Keratinocyte (primary cell): ENCODE results near the gene MAU2. TPM values are rescaled to one million over a fixed set of nuclear protein-coding genes. Genes with fewer than 3 reads are reported as not detected.

Experiments
- DNase-seq: peaks from one replicate; pipeline ENCODE4 v3.0.0-alpha.2; 2011; ENCODE audit warnings: low read depth, missing footprints, low spot score
- FAIRE-seq: peaks from 2 replicates; lab custom pipeline; 2011; peaks lifted over from hg19 to GRCh38; lab: Jason Lieb, UNC
- H2AFZ ChIP-seq: 2 replicates; pipeline ENCODE4 v1.6.0; 2012; ENCODE audit warnings: low read length, control low read depth, inconsistent platforms; ENCODE audit not compliant: control insufficient read depth
- H3K27ac ChIP-seq: 2 replicates; pipeline ENCODE4 v1.5.1; 2011; ENCODE audit warnings: low read length; ENCODE audit not compliant: control insufficient read depth, insufficient read depth
- H3K27me3 ChIP-seq: 3 replicates; pipeline ENCODE4 v1.6.0; 2011; ENCODE audit warnings: low read length; ENCODE audit not compliant: control insufficient read depth, insufficient read depth; ENCODE audit errors: extremely low read depth
- H3K36me3 ChIP-seq, 2 experiments: 2 replicates in 1 of 2; 3 replicates in 1 of 2; pipeline ENCODE4 v1.5.1; 2011; ENCODE audit warnings: low read length in 2 of 2, mild to moderate bottlenecking in 1 of 2; ENCODE audit not compliant: control insufficient read depth in 2 of 2, insufficient read depth in 2 of 2; ENCODE audit errors: extremely low read depth in 1 of 2
- H3K4me1 ChIP-seq: 3 replicates; pipeline ENCODE4 v1.5.1; 2011; ENCODE audit warnings: low read length; ENCODE audit not compliant: control insufficient read depth, insufficient read depth; ENCODE audit errors: extremely low read depth
- H3K4me2 ChIP-seq: 3 replicates; pipeline ENCODE4 v1.6.0; 2011; ENCODE audit warnings: low read depth, low read length; ENCODE audit not compliant: control insufficient read depth, insufficient read depth; ENCODE audit errors: extremely low read depth
- H3K4me3 ChIP-seq, 3 experiments: fragments of 200-600 bp in 1 of 3; sonication (generic) in 1 of 3; 2 replicates in 2 of 3; 3 replicates in 1 of 3; pipeline ENCODE4 v1.5.1; 2011 to 2016; ENCODE audit warnings: low read length in 3 of 3, mild to moderate bottlenecking in 3 of 3, control low read depth in 2 of 3, inconsistent platforms in 1 of 3, low read depth in 1 of 3, mixed read lengths in 1 of 3, mixed run types in 1 of 3, moderate library complexity in 1 of 3; ENCODE audit not compliant: control insufficient read depth in 2 of 3, insufficient read depth in 2 of 3; ENCODE audit errors: extremely low read depth in 1 of 3
- H3K79me2 ChIP-seq: 2 replicates; pipeline ENCODE4 v1.6.0; 2012; ENCODE audit warnings: low read length; ENCODE audit not compliant: control insufficient read depth, insufficient read depth
- H3K9ac ChIP-seq: 3 replicates; pipeline ENCODE4 v1.6.0; 2011; ENCODE audit warnings: low read length; ENCODE audit not compliant: control insufficient read depth, insufficient read depth; ENCODE audit errors: extremely low read depth
- H3K9me1 ChIP-seq: 3 replicates; pipeline ENCODE4 v1.6.0; 2011; ENCODE audit warnings: low read length; ENCODE audit not compliant: control insufficient read depth, insufficient read depth; ENCODE audit errors: extremely low read depth
- H3K9me3 ChIP-seq: 2 replicates; pipeline ENCODE4 v1.5.1; 2012; ENCODE audit warnings: low read depth, low read length; ENCODE audit not compliant: control insufficient read depth
- H4K20me1 ChIP-seq: 3 replicates; pipeline ENCODE4 v1.6.0; 2011; ENCODE audit warnings: low read length; ENCODE audit not compliant: control insufficient read depth, insufficient read depth; ENCODE audit errors: extremely low read depth
- CTCF ChIP-seq, 3 experiments: IDR thresholded peaks in 1 of 3; conservative IDR thresholded peaks in 1 of 3; optimal IDR thresholded peaks in 1 of 3; 2 replicates in 2 of 3; 3 replicates in 1 of 3; pipeline versions ENCODE3 to v1.5.1; 2011; ENCODE audit warnings: low read length in 3 of 3, mild to moderate bottlenecking in 3 of 3, moderate library complexity in 2 of 3, control low read depth in 1 of 3, inconsistent platforms in 1 of 3; ENCODE audit not compliant: insufficient read depth in 2 of 3; ENCODE audit errors: extremely low read depth in 1 of 3
- EZH2 ChIP-seq: IDR thresholded peaks from one replicate; pipeline ENCODE4 v1.6.1; 2012; ENCODE audit warnings: inconsistent platforms, mild to moderate bottlenecking, low read length, moderate library complexity
- dilution Hi-C: fragments of 300-500 bp; cut with MboI; formaldehyde crosslinking; loops from one replicate; pipeline ENCODE4 v1.7.0; 2020; ENCODE audit warnings: low sequenced_read_pairs; ENCODE audit not compliant: extremely low pct_ligation_motif_present
- polyA plus RNA-seq, 5 experiments: library from polyadenylated mRNA; depleted of rRNA in 3 of 5; stranded (reverse) in 3 of 5; stranded (forward) in 1 of 5; unstranded in 1 of 5; fragments of >200 nt; gene quantifications; 1 replicate in 1 of 5; 2 replicates in 3 of 5; 3 replicates in 1 of 5; pipeline versions ENCODE4 v1.2.1 to v1.2.3, GENCODE V29; 2011 to 2012; ENCODE audit warnings: missing spikeins in 2 of 5, low read depth in 1 of 5, low replicate concordance in 1 of 5

MAU2 gene
- polyA plus RNA-seq, 1 donor (not counting 4 experiments of a cell fraction or from before 2014, with no cell fraction given), result 10.3 TPM

GRCh38 chr19:19285686-19286085, 34.9 kb upstream of the MAU2 start:
- peaks cover 12 to 14% of the 10 kb centered on the region in 2 experiments for H3K36me3 ChIP-seq
- H3K27ac ChIP-seq, result no peak overlapping the region
- no peak for DNase-seq
- H3K4me2 ChIP-seq, result no peak overlapping the region
- TF ChIP-seq EZH2 (no peak), CTCF (optimal IDR thresholded peaks at IDR 0.05 in 1 of 3, IDR thresholded peaks at IDR 0.05 in 1 of 3, conservative IDR thresholded peaks at IDR 0.05 in 1 of 3; ENCODE audit: extremely low read depth in 1 of 3, insufficient read depth in 2 of 3, low read length in 3 of 3) (no peak)
- FAIRE-seq, result no peak
- H2AFZ ChIP-seq, result no peak overlapping the region
- H3K4me3 ChIP-seq, result no peak overlapping the region
- no peaks in the 10 kb centered on the region for H3K9me3 ChIP-seq
- no peaks in the 10 kb centered on the region for H3K9me1 ChIP-seq
- H3K79me2 ChIP-seq, result no peaks in the 10 kb centered on the region
- H3K9ac ChIP-seq, result no peak overlapping the region
- no peaks in the 10 kb centered on the region for H3K27me3 ChIP-seq
- dilution Hi-C loops, result no loop called here
- H4K20me1 ChIP-seq, result no peaks in the 10 kb centered on the region
- H3K4me1 ChIP-seq, result no peaks in the 10 kb centered on the region

GRCh38 chr19:19292607-19293006, 28.0 kb upstream of the MAU2 start:
- H3K4me3 ChIP-seq, result no peak overlapping the region
- H3K27me3 ChIP-seq, result no peaks in the 10 kb centered on the region
- H4K20me1 ChIP-seq, result no peaks in the 10 kb centered on the region
- H3K4me2 ChIP-seq, result no peak overlapping the region
- H3K79me2 ChIP-seq, result no peaks in the 10 kb centered on the region
- no peak for FAIRE-seq
- no peak overlapping the region for H2AFZ ChIP-seq
- TF ChIP-seq CTCF (optimal IDR thresholded peaks at IDR 0.05 in 1 of 3, IDR thresholded peaks at IDR 0.05 in 1 of 3, conservative IDR thresholded peaks at IDR 0.05 in 1 of 3; ENCODE audit: extremely low read depth in 1 of 3, insufficient read depth in 2 of 3, low read length in 3 of 3) (no peak), EZH2 (no peak)
- H3K4me1 ChIP-seq, result no peaks in the 10 kb centered on the region
- no peak overlapping the region for H3K27ac ChIP-seq
- no peaks in the 10 kb centered on the region for H3K9me3 ChIP-seq
- no peak overlapping the region for H3K9ac ChIP-seq
- H3K9me1 ChIP-seq, result no peaks in the 10 kb centered on the region
- dilution Hi-C loops, result no loop called here
- peaks cover 14 to 15% of the 10 kb centered on the region in 2 experiments for H3K36me3 ChIP-seq
- DNase-seq, result no peak
